H1 (cell line): ENCODE data around the gene ASGR1. TPM values are rescaled to one million over a fixed set of nuclear protein-coding genes. Genes with fewer than 3 reads are reported as not detected.
A peak's percentile ranks its signal among the peaks of the same experiment; 100 is the strongest.

Experiments
- ATF2 ChIP-seq: IDR thresholded peaks from 2 replicates; pipeline ENCODE4 v1.6.1; 2012; ENCODE audit warnings: low read length, inconsistent platforms
- BRCA1 ChIP-seq: IDR thresholded peaks from 2 replicates; pipeline ENCODE4 v1.6.1; 2012; ENCODE audit warnings: low read depth, low read length, improper control_type of control experiment
- CHD7 ChIP-seq: fragments of 300-600 bp; sonication (generic); IDR thresholded peaks from 2 replicates; pipeline ENCODE4 v1.7.1; 2012; ENCODE audit warnings: low read length, moderate library complexity, mild to moderate bottlenecking, inconsistent platforms; ENCODE audit not compliant: insufficient replicate concordance
- HDAC6 ChIP-seq: IDR thresholded peaks from one replicate; pipeline ENCODE4 v1.7.1; 2012; ENCODE audit warnings: low read depth, mild to moderate bottlenecking, inconsistent platforms, low read length, moderate library complexity
- MAFK ChIP-seq: IDR thresholded peaks from 2 replicates; pipeline ENCODE4 v1.6.1; 2012; ENCODE audit warnings: low read depth, mild to moderate bottlenecking, improper control_type of control experiment, low read length
- TAF7 ChIP-seq: optimal IDR thresholded peaks from 2 replicates; pipeline ENCODE3; 2011; ENCODE audit warnings: low read depth, mild to moderate bottlenecking, inconsistent platforms, low read length, moderate library complexity, borderline replicate concordance
- USF2 ChIP-seq: IDR thresholded peaks from 2 replicates; pipeline ENCODE4 v1.6.1; 2011; ENCODE audit warnings: low read length, improper control_type of control experiment
- polyA plus RNA-seq, 7 experiments: library from polyadenylated mRNA; depleted of rRNA in 3 of 7; stranded (reverse) in 5 of 7; unstranded in 2 of 7; fragments of >200 nt in 5 of 7; fragments of 200-250 nt in 2 of 7; gene quantifications; 1 replicate in 5 of 7; 2 replicates in 1 of 7; 4 replicates in 1 of 7; pipeline versions ENCODE4 v1.2.1 to v1.2.3, GENCODE V29; 2011 to 2013; ENCODE audit warnings: missing spikeins in 2 of 7, mixed read lengths in 2 of 7
- total RNA-seq: library from RNA; stranded (reverse); fragmentation: NEBNext Ultra II Directional; extraction: Animal tissue kit (Norgen Biotek cat#: 25700); gene quantifications from 2 replicates; pipeline ENCODE4 v1.2.1, GENCODE V29; 2021

The ASGR1 gene
- total and polyA plus RNA-seq, 2 of the 8 experiments (the other 6 are each of a cell fraction or from before 2014, with no cell fraction given), result 10.8 to 14.5 TPM

- TF ChIP-seq CHD7 (no peak), HDAC6 (no peak), ATF2 (no peak), USF2 (no peak), BRCA1 (peak; percentile 64), TAF7 (no peak), MAFK (no peak)
Measured at GRCh38 chr17:7211491-7212273, 32.5 kb upstream of the ASGR1 start (continued).
